UCSD-AML1 (cell line): Measurements from ENCODE around the gene CTDSPL.

Experiments used
- DNase-seq: peaks from one replicate; lab custom pipeline; 2025; ENCODE audit not compliant: unreplicated experiment; lab: John Stamatoyannopoulos, UW

Gene CTDSPL

DNA sequence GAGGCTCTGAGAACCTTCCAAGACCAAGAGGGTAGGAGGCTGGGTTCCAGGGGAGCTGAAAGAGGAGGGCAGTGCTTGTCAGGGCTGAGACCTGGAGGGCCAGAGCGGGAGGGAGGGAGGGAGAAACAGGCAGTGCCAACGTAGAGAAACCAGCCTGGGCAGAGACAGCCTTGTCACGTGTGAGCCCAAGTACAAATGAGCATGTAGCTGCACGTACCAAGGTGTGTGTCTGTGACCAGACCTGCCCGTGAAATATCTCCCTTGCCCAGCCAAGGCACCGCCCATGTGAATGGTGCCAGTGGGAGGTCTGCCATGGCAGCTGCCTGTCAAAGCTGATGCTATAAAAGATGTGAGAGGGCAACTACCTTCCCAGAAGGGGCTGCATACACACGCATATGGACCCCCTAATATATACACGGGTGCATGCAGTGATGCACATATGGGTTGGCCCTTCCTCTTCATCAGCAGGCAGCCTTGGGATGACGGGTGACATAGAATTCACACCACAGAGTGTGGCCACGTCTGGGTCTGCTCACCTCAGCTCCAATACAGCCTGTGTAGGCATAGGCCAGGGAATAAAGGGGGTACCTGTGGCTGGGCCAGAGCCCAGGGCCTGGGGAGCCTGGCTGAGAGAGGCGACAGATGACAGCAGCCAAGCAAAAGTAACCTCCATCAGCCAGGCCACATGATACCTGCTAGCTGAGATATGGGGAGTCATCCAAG is 7.8 kb upstream of the CTDSPL start:
- no peak for DNase-seq

DNA sequence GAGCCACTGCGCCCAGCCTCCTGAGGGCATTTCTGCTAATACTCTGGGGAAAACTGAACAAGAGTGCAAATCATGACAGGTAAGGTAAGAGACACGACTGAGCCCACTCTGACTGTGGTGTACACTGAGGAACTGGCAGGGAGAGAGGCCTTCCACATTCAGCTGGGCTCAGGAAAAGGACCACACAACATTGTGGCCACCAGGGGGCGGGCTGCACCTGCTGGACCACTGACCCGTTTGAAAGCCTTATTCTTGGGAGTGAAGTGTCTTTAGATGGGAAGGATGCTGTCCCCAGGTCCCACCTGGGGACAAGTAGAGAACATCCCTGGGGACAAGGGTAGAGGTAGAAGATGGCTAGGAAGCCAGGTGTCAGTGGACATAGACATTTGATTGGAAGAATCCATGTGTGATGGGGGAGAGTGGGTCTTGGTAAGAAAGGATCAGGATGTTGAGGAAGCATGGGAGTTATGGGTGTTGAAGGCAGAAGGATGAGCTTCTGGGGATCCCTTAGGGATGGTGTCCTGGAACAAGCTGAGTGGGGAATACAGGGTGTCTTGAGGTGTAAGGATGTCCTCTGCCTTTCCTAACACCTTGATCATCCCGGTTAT is 6.2 kb upstream of the CTDSPL start:
- peak; percentile 85 for DNase-seq

DNA sequence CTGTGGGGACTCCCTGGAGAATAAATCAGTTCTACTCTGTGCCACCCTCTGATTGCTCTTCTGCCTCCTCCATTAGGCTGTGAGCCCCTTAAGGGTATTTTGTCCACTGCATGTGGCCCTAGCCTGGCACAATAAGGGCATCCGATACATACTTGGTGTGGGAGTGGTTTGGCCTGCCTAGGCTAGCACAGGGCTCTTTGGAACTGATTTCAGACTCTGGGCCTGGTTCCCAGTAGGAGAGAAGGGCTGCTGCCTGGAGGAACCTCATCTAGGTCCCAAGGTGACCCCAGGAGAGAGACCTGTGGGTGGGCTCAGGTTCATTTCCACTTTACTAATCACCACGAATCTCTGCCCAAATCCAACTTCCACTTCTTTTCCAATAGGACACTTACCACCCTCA is 5.3 kb upstream of the CTDSPL start:
- DNase-seq = no peak

DNA sequence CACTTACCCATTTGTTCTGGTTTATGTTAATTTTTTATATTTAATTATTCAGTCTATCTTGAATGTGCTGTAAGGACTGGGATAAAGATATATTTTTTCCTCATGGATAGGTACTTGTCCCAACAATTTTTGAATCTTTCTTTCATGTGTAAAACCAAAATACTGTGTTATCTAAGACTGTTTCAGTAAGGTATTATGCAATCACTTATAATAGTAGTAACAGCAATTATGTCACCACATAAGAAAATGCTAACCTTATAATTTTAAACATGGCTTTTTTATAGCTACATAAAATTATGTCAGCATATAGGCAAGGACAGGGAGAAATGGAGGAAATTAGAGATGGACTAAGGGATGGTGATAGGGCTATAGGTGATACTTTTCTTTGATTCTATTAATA is 2.9 kb upstream of the CTDSPL start:
- no peak for DNase-seq

DNA sequence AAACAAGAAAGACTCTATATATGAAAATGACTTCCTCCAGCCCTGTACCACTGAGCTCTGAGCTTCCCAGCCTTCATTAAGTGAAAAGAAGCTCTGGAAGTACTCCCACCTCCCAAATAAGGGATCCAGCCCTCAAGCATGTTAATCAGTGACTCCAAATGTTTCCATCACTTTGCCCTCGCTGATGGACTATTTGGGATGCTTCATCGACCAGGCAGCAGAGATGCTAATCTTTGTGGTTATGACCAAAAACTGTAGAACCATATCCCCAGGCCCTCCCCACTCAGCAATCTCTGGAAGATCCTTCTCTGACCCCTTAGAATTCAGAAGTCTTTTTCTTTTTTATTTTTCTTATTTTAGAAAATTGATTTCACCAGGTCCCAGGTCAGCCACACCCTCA is 2.3 kb upstream of the CTDSPL start:
- no peak for DNase-seq

DNA sequence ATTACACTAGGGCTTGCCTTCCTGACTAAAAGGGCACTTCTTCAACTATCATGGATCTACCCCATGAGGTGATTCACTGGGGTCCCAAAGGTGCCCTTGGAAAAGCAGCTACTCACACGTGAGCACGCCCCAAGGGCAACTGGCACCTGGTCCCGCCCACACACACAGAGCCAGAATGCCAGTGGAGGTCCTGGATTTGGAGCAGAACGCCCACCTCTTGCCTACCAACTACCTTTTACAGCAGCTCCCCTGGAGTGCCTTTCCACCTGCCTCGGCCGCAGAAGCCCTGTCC is 1.8 kb upstream of the CTDSPL start:
- DNase-seq = no peak

DNA sequence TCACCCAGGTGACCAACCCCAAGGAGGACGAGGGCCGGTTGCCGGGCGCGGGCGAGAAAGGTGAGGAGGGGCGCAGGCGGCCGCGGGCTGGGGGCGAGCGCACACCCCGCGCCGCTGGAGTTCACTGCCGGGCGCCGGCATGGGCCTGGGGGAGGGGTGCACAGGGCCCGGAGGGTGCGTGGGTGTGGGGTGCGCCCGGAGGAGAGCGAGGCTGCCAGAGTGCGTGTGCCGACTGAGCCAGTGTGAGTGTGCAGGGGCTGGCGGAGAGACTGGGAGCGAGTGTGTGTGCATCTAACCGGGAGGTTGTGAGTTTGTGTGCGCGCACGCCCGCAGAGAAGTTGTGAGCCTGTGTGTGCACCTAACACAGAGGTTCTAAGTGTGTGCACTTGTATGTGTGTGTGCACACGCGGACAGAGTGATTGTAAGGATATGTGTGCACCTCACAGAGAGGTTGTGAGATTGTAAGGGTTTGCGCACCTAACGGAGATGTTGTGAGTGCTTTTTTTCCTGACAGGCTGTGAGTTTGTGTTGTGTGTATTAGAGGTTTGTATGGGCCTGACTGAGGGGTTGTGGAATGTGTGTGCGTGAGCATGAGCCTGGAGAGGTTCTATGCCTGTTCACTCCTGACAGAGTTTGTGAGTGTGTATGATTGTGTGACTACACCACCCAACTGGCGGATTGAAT is 681 bp downstream of the CTDSPL start:
- peak; percentile 53 for DNase-seq

DNA sequence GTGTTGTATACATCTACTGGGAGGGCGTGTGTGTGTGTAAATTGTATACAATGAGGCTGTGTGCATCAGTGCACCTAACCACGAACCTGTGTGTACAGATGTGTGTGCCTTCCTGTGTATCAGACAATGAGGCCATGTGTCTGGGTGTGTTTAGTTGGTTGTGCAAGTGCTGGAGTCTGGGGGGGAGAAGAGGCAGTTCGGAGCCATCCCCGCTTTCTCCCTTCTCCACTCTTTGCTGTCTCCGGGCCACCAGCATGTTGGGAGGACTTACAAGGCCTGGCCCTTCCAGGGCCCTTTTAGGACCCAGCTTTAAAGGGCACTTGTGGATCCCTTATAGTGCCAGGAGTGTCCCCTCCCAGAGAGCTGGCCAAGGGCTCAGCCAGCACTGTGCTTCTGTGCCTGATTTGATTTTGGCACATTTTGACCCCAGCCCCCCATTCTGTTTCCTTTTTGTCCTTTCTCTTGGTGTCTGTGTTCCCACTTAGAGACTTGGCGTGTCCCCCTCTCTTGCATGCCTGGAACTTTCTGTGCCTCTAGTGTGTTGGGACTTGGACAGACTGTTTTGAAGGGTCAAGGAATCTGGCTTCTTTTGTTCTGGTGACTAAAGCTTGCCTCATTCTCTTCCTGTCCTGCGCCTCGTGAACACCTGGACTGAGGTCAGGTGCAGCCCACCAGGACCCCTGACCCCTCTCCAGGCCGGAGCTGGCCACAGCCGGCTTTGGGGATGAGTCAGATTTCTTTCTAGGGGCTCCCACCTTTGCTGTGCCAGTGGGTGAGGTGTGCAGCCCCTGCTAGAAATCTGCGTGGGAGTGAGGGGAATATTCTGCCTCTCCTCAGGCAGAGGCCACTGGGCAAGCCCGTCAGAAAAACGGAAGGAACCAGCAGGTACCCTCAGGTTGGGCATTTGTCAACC is 1.5 kb downstream of the CTDSPL start:
- peak; percentile 51 for DNase-seq

DNA sequence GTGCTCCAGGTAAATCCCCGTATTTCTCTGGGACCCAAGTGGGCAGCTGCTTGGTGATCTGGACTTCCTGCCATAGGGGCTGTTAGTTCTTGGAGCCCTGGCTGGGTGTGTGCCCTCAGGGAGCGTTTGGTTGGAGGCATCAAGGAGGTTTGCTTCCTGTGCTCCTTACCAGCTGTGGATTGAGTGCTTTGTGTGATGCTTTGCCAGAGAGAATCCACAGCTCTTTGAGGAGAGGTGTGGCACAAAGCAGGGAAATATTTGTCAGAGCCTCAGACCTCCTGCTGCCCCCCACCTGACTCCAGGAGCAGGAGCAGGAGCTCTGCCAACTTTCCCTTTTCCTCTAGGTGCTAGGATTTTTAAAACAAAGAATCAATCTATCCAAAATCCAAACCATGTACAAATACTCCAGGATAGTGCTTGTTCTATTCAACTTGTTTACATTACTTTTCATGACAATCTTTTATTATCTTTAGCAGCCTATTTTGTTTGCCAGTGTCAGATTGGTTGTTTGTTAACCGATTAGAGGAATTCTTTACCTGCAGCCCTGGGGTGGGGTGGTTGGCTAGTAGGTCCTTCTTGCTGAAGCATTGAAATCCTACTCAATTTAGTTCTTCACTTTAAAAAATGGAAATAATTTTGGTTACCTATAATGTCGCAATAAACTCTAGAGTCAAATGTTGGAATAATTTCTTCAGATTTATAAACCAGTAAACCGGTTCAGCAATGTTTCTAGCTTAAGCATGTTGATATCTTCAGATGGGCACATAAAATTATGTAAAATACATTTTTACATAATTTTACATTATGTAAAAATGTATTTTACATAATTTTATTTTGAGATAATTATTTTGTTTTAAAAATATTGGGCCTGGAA is 2.5 kb downstream of the CTDSPL start:
- DNase-seq = no peak

DNA sequence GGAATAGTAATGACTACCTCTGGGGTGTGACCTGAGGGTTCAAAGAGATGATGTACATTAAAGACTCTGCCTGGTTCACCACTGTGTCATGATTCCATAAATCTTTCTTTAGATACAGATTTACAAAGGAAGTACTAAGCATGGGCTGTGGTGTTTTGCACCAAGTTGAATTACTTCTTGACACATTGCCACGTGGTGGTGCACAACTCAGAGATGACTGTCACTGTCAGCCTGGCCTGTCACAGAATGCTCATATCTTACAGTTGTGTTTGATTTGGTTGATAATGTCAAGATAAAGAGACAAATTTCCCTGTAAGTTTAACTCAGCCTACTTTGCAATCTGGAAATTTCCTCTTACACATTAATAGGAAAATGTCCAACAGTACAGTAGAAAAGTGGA is 3.2 kb downstream of the CTDSPL start:
- no peak for DNase-seq

DNA sequence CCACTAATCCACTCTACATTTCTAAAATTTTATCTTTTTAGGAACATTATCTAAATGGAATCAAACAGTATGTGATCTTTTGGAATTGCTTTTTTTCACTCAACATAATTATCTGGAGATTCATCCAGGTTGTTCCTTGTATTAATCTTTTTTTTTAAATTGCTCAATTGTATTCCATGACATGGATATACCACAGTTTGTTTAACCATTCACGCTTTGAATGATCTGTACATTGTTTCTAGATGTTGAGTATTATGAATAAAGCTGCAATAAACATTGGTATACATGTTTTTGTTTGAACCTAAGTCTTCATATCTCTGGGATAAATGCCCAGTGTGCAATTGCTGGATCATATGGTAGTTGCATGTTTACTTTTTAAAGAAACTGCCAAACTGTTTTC is 5.5 kb downstream of the CTDSPL start:
- no peak for DNase-seq

DNA sequence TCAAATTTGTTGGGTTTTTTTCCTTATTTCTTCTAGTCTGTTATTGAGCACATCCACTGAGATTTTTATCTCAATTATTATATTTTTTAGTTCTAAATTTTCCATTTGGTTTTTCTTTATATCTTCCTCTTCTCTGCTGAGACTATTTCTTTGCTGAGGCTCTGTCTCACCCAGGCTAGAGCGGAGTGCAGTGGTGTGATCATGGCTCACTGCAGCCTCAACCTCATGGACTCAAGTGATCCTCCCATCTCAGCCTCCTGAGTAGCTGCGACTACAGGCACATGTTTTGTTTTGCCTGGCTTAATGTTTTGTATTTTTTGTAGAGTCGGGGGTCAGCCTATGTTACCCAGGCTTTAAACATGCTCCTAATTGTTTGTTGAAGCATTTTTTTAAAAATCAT is 10.2 kb downstream of the CTDSPL start:
- DNase-seq = no peak

DNA sequence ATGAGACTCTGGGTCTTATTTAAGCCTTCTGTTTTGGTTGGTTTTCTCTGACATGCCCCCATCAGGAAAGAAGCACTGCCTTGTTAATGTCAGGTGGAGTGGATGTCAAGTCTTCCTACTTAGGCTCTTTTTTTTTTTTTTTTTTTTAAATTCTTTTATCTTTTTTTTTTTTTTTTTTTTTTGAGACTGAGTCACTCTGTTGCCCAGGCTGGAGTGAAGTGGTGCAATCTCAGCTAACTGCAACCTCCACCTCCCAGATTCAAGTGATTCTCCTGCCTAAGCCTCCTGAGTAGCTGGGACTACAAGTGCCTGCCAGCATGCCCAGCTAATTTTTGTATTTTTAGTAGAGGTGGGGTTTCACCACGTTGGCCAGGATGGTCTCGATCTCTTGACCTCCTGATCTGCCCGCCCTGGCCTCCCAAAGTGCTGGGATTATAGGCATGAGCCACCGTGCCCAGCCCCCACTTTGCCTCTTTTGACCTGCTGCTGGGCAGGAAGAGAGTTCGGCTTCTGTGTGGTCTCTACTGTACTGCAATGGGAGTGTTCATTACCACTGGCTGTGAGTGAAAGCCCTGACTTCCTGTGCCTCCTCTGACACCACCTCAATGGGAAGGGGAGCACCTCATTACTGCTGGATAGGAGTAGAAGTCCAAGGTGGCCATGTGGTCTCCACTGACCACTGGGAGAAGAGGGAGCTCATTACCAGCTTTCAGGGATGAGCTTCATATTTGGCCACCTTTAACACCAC is 10.9 kb downstream of the CTDSPL start:
- DNase-seq = no peak

DNA sequence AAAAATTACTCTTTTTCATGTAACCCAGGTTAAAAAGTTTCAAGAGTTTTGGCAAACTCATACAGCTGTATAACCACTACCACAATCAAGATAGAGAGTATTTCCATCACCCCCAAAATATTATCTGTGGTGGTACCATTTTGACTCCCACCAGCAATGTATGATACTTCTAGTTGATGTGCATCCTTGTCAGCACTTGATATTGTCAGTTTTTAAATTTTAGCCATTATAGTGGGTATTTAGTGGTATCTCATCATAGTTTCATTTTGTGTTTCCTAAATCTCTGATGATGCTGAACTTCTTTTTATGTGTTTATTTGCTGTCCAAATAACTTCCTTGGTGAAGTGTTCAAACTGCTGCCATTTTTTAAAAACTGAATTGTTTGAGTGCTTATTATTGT is 14.6 kb downstream of the CTDSPL start:
- DNase-seq = no peak

DNA sequence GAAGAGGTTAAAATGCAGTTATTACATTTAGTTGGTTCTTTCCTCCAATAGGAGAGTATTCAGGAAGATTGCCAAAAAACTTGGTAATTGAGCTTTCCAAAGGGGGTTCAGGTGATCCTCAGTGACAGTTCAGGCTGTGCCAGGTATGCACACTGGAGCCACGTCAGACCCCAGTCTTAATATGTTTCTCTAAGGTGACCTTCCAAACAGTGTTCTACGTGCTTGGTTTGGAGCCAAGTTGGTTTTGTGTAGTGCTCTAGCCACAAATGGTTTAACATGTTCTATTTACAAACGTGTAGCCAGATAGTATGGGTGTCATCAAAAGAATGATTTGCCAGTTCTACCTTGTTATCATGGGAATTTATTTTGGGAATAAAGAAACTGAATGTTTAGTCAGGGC is 21.0 kb downstream of the CTDSPL start:
- no peak for DNase-seq

DNA sequence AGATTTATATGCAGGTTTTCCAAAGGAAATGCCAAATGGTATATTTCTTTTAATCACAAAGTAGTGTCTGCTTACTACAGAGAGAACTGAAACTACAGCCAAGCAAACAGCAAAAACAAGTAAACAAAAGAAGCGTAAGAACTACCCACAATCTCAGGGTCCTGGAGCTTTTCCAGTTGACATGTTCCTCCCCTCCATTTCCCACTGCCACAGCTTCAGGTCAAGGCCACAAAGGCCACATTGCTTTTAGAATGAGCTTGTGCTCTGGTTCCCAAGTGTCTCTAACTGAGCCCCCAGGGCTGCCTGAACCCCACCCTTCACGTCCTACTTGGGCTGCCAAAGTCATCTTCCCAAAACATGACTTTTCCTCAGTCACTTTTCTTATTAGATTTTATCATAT is 24.1 kb downstream of the CTDSPL start:
- no peak for DNase-seq

DNA sequence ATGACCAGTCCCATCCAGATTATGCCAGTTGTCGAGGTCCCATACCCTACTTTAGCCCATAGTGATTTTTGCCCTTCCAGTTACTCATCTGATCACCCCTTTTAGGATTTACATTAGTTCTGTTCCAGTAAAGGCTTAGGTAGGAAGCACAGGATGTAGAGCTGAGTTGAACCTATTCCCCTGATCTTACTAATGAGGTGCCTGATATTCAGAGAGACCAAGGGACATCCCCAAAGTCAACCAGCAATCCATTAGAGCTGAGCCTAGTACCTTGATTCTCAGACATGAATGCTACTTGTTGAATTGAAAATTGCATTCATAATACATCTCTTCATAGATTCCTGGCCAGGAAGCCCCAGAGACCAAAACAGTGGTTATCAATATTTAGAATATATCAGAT is 24.7 kb downstream of the CTDSPL start:
- DNase-seq = no peak

DNA sequence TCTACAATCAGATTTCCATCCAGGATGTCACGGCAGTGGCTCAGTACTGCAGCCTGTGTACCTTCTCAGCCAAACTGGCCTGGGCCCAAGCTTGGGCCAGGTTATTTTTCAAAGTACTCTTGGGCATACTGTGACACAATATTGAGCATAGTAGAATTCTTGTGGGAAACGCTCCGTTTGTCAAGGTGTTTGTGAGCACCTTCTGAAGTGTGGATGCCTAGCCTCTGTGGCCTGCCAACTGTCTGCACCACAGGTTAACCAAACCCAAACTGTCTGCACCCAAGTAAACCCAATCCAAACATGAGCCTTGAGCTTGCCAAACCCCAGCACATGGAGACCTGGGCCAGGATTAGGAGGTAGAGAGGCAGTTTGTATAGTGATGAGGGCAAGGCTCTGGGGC is 25.4 kb downstream of the CTDSPL start:
- DNase-seq = no peak

DNA sequence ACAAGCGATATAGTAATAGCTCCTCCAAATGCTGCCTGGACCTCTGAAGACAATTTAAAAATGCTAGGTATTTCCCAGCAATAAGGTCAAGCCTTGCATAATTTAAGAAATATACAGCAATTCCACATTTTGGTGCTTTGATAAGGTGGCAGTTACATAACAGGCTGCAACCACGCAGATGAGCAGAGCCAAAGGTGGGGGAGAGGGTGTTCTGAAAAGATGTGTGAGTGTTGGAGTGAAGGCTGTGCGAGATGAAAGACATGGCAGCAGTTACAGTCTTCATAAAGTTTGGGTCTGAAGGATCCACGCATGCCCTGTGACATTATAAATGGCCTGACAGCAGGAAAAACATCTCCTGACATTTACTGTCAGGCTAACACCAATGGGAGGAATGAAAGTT is 26.1 kb downstream of the CTDSPL start:
- DNase-seq = no peak

DNA sequence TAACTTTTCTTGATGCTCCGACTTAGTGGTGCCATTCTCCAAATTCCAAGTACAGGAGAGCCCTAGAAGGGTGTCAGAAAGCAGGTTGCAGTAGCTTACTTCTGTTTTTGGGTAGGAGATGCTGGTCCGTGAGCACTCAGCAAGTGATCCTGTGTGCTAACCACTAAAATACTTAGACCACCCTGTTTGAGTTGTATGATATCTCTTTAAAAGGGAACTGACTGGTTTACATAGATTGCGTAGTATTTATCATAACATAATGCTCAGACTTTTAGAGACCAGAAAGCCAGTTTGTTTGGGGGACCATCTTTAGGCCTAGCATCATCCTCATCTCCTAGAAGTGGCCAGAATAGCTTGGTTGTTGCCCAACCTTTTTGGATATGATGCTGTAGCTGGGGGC is 26.7 kb downstream of the CTDSPL start:
- DNase-seq = no peak
